K562 (cell line): ENCODE measurements around the gene ACADL.

Source experiments
- CTCF ChIP-seq, 3 experiments: IDR thresholded peaks in 2 of 3; conservative IDR thresholded peaks in 1 of 3; 2 replicates each; pipeline ENCODE4 v1.5.1; 2011 to 2012; ENCODE audit warnings: low read length in 3 of 3, mild to moderate bottlenecking in 3 of 3, control low read depth in 2 of 3, improper control_type of control experiment in 1 of 3, inconsistent platforms in 1 of 3, low read depth in 1 of 3, mixed read lengths in 1 of 3, moderate library complexity in 1 of 3; ENCODE audit not compliant: insufficient read depth in 2 of 3
- NRF1 ChIP-seq, 2 experiments: fragments of 450-650 bp; IDR thresholded peaks in 1 of 2; conservative IDR thresholded peaks in 1 of 2; 2 replicates each; pipeline ENCODE4 v1.6.1; 2014; ENCODE audit warnings: mild to moderate bottlenecking in 2 of 2
- POLR2AphosphoS5 ChIP-seq: IDR thresholded peaks from 2 replicates; pipeline ENCODE4 v1.6.1; 2011; ENCODE audit warnings: mild to moderate bottlenecking, low read depth, low read length, moderate library complexity; ENCODE audit not compliant: control insufficient read depth, insufficient read depth
- ZBTB49 ChIP-seq: sonication (generic); formaldehyde crosslinking; IDR thresholded peaks from 2 replicates; pipeline ENCODE4 v1.8.0; 2022; ENCODE audit warnings: missing genetic modification reagents, mild to moderate bottlenecking, borderline replicate concordance

- TF ChIP-seq CTCF (IDR thresholded peaks at IDR 0.05 in 2 of 3, conservative IDR thresholded peaks at IDR 0.05 in 1 of 3; ENCODE audit: insufficient read depth in 2 of 3, low read depth in 1 of 3, low read length in 3 of 3) (no peak), ZBTB49 (CRISPR knock-in tag) (no peak), POLR2AphosphoS5 (no peak), NRF1 (conservative IDR thresholded peaks at IDR 0.05 in 1 of 2, IDR thresholded peaks at IDR 0.05 in 1 of 2) (no peak)
Measured at GRCh38 chr2:210271300-210271699, 46.1 kb upstream of the ACADL start.
